ENCODE measurements around the gene KCTD17. TPM values are rescaled to one million over a fixed set of nuclear protein-coding genes. Genes with fewer than 3 reads are reported as not detected.

The KCTD17 gene
- total RNA-seq, 1 experiment from 2014 or later: 39.1 TPM

DNA sequence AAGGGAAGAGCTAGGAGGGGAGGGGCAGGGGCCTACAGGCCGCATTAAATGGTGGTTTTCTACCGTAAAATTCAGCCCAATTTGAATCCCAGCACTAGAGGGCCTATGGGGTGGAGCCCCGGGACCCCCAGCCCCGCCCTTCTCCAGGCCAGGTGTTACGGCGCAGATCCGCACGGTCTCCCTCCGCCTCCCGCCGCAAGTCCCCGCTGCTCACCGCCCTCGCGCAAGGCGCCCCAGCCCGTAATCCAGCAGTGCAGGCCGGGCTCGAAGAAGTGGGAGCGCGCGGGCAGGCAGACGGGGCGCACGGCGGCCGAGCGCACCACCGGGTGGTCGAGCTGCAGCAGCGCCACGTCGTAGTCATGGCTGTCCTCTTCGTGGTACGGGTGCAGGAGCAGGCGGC, 17.3 kb downstream of the KCTD17 start:
- no peak for TF ChIP-seq CTCF (conservative IDR thresholded peaks at IDR 0.05; ENCODE audit: low read depth, low read length)
- no peak for TF ChIP-seq EZH2 (IDR thresholded peaks at IDR 0.05; ENCODE audit: borderline replicate concordance, low read depth, low read length, poor library complexity, severe bottlenecking)
- no TSS peak for BruUV-seq (replicated peaks)
- Histone ChIP-seq H3K4me1 (ENCODE audit: insufficient read depth, low read length, poor library complexity, severe bottlenecking) (no peaks in the 10 kb centered on the region), H3K9me3 (ENCODE audit: low read depth, low read length, poor library complexity, severe bottlenecking) (no peaks in the 10 kb centered on the region), H3K27me3 (replicated peaks; ENCODE audit: insufficient read depth, low read depth, low read length, poor library complexity) (peaks cover 23% of the 10 kb centered on the region), H3K4me3 (ENCODE audit: low read depth, low read length, poor library complexity, severe bottlenecking) (no peak overlapping the region), H3K36me3 (ENCODE audit: insufficient read depth, low read length, poor library complexity, severe bottlenecking) (no peaks in the 10 kb centered on the region), H3K27ac (ENCODE audit: low read depth, low read length, poor library complexity, severe bottlenecking) (no peak overlapping the region)
- DNase-seq (ENCODE audit: low spot score): no peak
- ChIA-PET CTCF (no interaction called here), POLR2A (ENCODE audit: low non-redundant PET) (no interaction called here)
- intact Hi-C loops (cut with micrococcal nuclease; ENCODE audit: unreplicated experiment): no loop called here

- H3K27me3 ChIP-seq (replicated peaks; ENCODE audit: insufficient read depth, low read depth, low read length, poor library complexity): peaks cover 27% of the 10 kb centered on the region
These were observed 17.8 kb downstream of the KCTD17 start for GRCh38 chr22:37069319-37069718.

DNA sequence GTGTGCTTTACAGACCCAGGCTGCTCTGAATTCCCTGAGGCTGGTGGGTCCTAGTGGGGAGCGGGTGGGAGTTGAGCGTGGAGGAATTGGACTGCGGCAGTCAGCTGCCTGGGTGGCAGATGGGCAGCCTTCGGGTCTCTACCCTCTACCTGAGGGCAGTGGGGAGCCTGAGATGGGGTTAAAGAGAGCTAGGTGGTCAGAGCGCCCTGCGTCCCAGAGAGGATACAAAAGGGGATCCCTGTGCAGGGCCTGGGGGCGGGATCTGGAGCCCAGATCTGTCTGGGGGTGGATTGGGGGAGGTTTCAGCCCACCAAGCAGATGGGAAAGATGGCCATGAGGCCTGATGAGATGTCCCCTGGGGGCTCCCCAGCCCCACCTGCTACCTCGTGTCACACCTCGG, 18.2 kb downstream of the KCTD17 start:
- intact Hi-C loops (cut with micrococcal nuclease; ENCODE audit: unreplicated experiment): no loop called here
- Histone ChIP-seq H3K36me3 (ENCODE audit: insufficient read depth, low read length, poor library complexity, severe bottlenecking) (no peaks in the 10 kb centered on the region), H3K4me3 (ENCODE audit: low read depth, low read length, poor library complexity, severe bottlenecking) (no peak overlapping the region), H3K27me3 (replicated peaks; ENCODE audit: insufficient read depth, low read depth, low read length, poor library complexity) (peaks cover 31% of the 10 kb centered on the region), H3K4me1 (ENCODE audit: insufficient read depth, low read length, poor library complexity, severe bottlenecking) (no peaks in the 10 kb centered on the region), H3K9me3 (ENCODE audit: low read depth, low read length, poor library complexity, severe bottlenecking) (no peaks in the 10 kb centered on the region), H3K27ac (ENCODE audit: low read depth, low read length, poor library complexity, severe bottlenecking) (no peak overlapping the region)
- ChIA-PET CTCF (no interaction called here), POLR2A (ENCODE audit: low non-redundant PET) (no interaction called here)
- no TSS peak for BruUV-seq (replicated peaks)
- TF ChIP-seq EZH2 (IDR thresholded peaks at IDR 0.05; ENCODE audit: borderline replicate concordance, low read depth, low read length, poor library complexity, severe bottlenecking): no peak
- no peak for TF ChIP-seq CTCF (conservative IDR thresholded peaks at IDR 0.05; ENCODE audit: low read depth, low read length)
- DNase-seq (ENCODE audit: low spot score): no peak

More at GRCh38 chr22:37069319-37069718, 17.8 kb downstream of the KCTD17 start:
- Histone ChIP-seq H3K27ac (ENCODE audit: low read depth, low read length, poor library complexity, severe bottlenecking) (no peak overlapping the region), H3K36me3 (ENCODE audit: insufficient read depth, low read length, poor library complexity, severe bottlenecking) (no peaks in the 10 kb centered on the region), H3K4me3 (ENCODE audit: low read depth, low read length, poor library complexity, severe bottlenecking) (no peak overlapping the region), H3K4me1 (ENCODE audit: insufficient read depth, low read length, poor library complexity, severe bottlenecking) (no peaks in the 10 kb centered on the region), H3K9me3 (ENCODE audit: low read depth, low read length, poor library complexity, severe bottlenecking) (no peaks in the 10 kb centered on the region)
- no peak for DNase-seq (ENCODE audit: low spot score)
- intact Hi-C loops (cut with micrococcal nuclease; ENCODE audit: unreplicated experiment): no loop called here
- no peak for TF ChIP-seq CTCF (conservative IDR thresholded peaks at IDR 0.05; ENCODE audit: low read depth, low read length)
- no peak for TF ChIP-seq EZH2 (IDR thresholded peaks at IDR 0.05; ENCODE audit: borderline replicate concordance, low read depth, low read length, poor library complexity, severe bottlenecking)
- ChIA-PET CTCF (no interaction called here), POLR2A (ENCODE audit: low non-redundant PET) (no interaction called here)
- BruUV-seq (replicated peaks): no TSS peak

Data from A673 (cell line).